ENCODE measurements around the gene NR1D1. TPM values are rescaled to one million over a fixed set of nuclear protein-coding genes. Genes with fewer than 3 reads are reported as not detected.

NR1D1 gene
- total RNA-seq, 4 donors from 2014 or later = 2.0 to 92.1 (median 4.7) TPM

DNA sequence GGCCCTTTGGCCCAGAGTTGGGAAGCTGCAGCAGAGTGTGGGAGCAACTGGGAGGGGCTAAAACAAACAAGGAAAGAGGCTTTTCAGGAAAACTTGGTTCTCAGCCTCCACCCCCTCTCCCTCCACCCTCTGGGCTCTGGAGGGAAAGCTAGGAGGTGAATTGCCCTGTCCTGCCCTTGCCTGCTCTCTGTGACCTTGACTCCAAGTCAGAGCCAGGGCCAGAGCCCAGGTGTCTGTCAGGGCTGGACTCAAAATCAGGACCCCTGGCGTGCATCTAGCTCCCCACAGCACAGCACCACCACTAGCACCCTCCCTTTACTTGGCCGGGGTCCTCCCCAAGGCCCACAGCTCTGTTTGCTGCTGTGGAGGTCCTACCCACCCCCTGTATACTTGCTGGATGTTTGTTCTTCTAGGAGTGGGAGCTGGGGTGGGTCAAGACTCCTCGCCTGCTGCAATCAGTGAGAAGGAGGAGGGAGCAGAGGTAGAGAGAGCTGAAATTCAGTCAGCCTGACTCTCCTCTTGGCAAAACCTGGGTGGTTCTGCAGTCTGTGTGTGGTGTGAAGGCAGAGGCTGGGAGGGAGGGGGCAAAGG is 2.8 kb upstream of the NR1D1 start:
- Histone ChIP-seq H3K9me3 (no peaks in the 10 kb centered on the region), H3K27ac (peak overlapping the region; percentile 90 to 99), H3K4me1 (peaks cover 40 to 41% of the 10 kb centered on the region in 2 donors), H3K27me3 (no peaks in the 10 kb centered on the region), H3K36me3 (no peaks in the 10 kb centered on the region), H3K4me3 (no peak overlapping the region)
- intact Hi-C loops (cut with DNase I; ENCODE audit: low total_unique reads) = no loop called here
- peak; percentile 45 to 46 for DNase-seq
- TF ChIP-seq, protein P1, sequence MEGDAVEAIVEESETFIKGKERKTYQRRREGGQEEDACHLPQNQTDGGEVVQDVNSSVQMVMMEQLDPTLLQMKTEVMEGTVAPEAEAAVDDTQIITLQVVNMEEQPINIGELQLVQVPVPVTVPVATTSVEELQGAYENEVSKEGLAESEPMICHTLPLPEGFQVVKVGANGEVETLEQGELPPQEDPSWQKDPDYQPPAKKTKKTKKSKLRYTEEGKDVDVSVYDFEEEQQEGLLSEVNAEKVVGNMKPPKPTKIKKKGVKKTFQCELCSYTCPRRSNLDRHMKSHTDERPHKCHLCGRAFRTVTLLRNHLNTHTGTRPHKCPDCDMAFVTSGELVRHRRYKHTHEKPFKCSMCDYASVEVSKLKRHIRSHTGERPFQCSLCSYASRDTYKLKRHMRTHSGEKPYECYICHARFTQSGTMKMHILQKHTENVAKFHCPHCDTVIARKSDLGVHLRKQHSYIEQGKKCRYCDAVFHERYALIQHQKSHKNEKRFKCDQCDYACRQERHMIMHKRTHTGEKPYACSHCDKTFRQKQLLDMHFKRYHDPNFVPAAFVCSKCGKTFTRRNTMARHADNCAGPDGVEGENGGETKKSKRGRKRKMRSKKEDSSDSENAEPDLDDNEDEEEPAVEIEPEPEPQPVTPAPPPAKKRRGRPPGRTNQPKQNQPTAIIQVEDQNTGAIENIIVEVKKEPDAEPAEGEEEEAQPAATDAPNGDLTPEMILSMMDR (IDR thresholded peaks at IDR 0.05) = no peak
- peak in 1 of 2 donors; percentile 19 for TF ChIP-seq POLR2A (IDR thresholded peaks at IDR 0.05)

DNA sequence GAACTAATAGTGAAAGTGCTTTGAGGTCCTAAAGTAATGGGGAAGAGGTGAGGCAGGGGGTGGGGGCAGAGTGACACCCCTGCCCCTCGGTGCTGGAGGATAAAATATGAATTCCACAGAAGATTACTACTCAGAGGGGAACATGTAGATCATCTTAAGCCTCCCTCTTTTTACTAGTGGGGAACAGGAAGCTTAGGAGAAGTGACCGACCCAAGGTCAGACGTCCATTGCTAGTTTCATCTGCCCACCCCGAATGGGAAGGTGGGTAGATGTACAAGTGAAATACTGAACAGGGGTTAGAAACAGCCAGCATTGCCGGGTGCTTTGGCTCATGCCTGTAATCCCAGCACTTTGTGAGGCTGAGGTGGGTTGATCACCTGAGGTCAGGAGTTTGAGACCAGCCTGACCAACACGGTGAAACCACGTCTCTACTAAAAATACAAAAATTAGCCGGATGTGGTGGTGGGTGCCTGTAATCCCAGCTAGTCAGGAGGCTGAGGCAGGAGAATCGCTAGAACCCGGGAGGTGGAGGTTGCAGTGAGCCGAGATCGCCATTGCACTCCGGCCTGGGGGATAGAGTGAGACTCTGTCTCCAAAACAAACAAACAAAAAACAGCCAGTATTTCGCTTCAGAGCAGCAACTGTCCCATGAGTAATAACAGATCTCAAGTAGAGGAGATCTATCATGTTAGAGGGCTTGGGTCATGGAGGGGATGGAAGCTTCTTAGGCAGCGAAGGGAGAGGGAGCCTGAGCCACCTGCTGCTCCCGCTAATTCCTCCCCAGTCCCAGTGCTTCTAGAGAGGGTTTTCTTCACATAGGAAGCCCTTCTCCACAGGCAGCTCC is 1.2 kb upstream of the NR1D1 start:
- DNase-seq = no peak
- Histone ChIP-seq H3K27me3 (no peaks in the 10 kb centered on the region), H3K9me3 (no peaks in the 10 kb centered on the region), H3K4me3 (peak overlapping the region in 1 of 2 donors; percentile 73), H3K4me1 (peaks cover 42 to 43% of the 10 kb centered on the region in 2 donors), H3K27ac (peak overlapping the region; percentile 90 to 99), H3K36me3 (no peaks in the 10 kb centered on the region)
- intact Hi-C loops (cut with DNase I; ENCODE audit: low total_unique reads) = no loop called here
- TF ChIP-seq, protein P1 (IDR thresholded peaks at IDR 0.05) = no peak
- TF ChIP-seq POLR2A (IDR thresholded peaks at IDR 0.05) = no peak

DNA sequence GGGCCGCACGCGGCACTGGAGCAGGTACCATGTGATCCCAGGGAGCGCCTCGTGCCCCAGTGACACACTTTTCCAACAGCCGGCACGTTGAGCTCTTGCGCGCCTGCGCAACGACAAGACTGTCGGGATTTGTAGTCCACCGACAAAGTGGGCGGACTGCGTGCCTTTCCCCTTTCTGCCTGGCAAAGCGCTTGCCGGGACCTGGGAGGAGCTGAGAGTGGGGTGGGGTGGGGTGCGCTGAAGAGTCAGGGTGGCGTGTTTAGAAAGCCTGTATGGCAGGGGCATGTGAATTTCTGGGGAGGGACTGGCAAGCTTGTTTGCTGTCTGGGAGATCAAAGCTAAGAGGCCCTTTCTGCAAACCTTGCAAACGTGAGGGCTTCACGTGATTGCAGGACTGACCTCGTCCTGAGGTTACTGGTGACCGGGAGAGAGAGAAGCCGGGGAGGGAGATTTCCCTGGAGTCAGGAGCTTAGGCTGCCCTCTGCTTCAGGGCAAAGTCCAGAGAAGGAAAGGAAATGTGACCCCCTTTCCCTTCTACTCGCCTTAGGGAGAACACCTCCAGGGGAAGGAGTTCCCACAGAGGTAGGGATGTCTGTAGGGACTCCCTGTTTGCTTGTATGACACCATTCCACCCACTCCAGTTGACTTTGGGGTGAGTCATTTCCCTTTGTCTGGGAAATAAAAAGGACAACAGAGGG is 429 bp upstream of the NR1D1 start:
- Histone ChIP-seq H3K27me3 (no peaks in the 10 kb centered on the region), H3K4me1 (peaks cover 44 to 46% of the 10 kb centered on the region in 2 donors), H3K4me3 (peak overlapping the region; percentile 59 to 73), H3K9me3 (no peaks in the 10 kb centered on the region), H3K27ac (peak overlapping the region; percentile 90 to 99), H3K36me3 (no peaks in the 10 kb centered on the region)
- intact Hi-C loops (cut with DNase I; ENCODE audit: low total_unique reads) = no loop called here
- peak; percentile 98 to 99 for DNase-seq
- TF ChIP-seq POLR2A (IDR thresholded peaks at IDR 0.05) = peak; percentile 73 to 92
- TF ChIP-seq, protein P1 (IDR thresholded peaks at IDR 0.05) = peak in 1 of 4 experiments; percentile 32

DNA sequence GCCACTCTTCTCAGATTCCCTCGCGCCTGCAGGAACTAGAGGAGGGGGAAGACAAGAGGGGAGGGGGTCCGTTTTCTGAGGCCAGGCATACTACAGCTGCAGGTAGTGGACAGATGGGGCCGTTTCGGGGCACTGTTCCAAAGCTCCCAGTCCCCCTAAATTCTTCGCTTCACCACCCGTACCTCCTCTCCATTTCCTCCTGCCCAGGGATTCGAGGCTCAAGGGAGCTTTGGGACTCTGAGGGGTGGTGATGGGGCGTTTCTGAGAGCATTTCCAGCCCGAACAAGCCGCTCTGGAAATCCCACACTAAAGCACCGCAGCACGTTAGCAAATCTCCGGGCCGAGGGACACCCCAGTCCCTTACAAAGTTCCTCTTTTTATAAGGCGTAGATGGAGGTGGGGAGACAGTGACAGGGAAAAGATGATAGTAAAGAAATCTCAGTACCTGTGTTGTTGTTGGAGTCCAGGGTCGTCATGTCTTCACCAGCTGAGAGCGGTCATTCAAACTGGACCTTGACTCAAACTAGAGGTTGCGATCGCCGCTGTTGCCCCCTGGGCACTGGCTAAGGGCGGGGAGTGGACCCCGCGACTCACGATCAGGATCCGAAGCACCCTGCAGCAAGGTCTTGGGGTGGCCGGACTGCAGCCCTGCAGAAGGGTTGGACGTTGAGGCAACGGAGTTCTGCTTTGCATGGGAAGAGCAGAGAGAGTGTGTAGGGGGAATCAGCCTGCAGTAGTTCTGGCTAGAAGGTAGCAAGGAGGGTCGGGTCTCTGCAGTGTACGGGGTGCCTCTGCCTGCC is 570 bp downstream of the NR1D1 start:
- intact Hi-C loops (cut with DNase I; ENCODE audit: low total_unique reads) = no loop called here
- Histone ChIP-seq H3K4me3 (peak overlapping the region; percentile 59 to 73), H3K9me3 (no peaks in the 10 kb centered on the region), H3K27ac (peak overlapping the region; percentile 90 to 99), H3K27me3 (no peaks in the 10 kb centered on the region), H3K4me1 (peaks cover 42 to 48% of the 10 kb centered on the region in 2 donors), H3K36me3 (no peaks in the 10 kb centered on the region)
- TF ChIP-seq, protein P1 (IDR thresholded peaks at IDR 0.05) = no peak
- no peak for TF ChIP-seq POLR2A (IDR thresholded peaks at IDR 0.05)
- no peak for DNase-seq
